Stomach (tissue), 9 donors: ENCODE measurements around the gene OMA1. TPM values are rescaled to one million over a fixed set of nuclear protein-coding genes. Genes with fewer than 3 reads are reported as not detected.
A peak's percentile ranks its signal among the peaks of the same experiment; 100 is the strongest.
"Not testable (repeated sequence)": the region's sequence is repeated elsewhere in the genome, so short reads cannot be mapped to it uniquely, and the experiment has no call there.

Experiments
- DNase-seq, 2 donors: peaks; one replicate each; pipeline versions ENCODE4 v3.0.0 to v3.0.0-alpha.2; 2013 to 2019
- H3K27ac ChIP-seq, 5 donors: fragments of 200-600 bp in 4 of 5; sonication (generic) in 4 of 5; one replicate each; pipeline ENCODE4 v1.5.1; 2013 to 2019; ENCODE audit warnings: mild to moderate bottlenecking in 1 of 5, moderate library complexity in 1 of 5
- H3K27me3 ChIP-seq, 3 donors: fragments of 200-600 bp; sonication (generic); one replicate each; pipeline ENCODE4 v1.5.1; 2017 to 2019; ENCODE audit warnings: mixed run types in 1 of 3
- H3K36me3 ChIP-seq, 4 donors: fragments of 200-600 bp; sonication (generic); 1 replicate in 3 of 4; 2 replicates in 1 of 4; pipeline ENCODE4 v1.5.1; 2016 to 2019
- H3K4me1 ChIP-seq, 4 donors: fragments of 200-600 bp; sonication (generic); one replicate each; pipeline ENCODE4 v1.5.1; 2016 to 2019
- H3K4me3 ChIP-seq, 4 donors: fragments of 200-600 bp; sonication (generic) in 3 of 4; one replicate each; pipeline ENCODE4 v1.5.1; 2016 to 2019; ENCODE audit warnings: mild to moderate bottlenecking in 1 of 4
- H3K9me3 ChIP-seq, 4 donors: fragments of 200-600 bp; sonication (generic); one replicate each; pipeline ENCODE4 v1.5.1; 2016 to 2019
- CTCF ChIP-seq, 7 experiments: fragments of 450-650 bp in 4 of 7; fragments of 200-600 bp in 3 of 7; sonication (generic) in 3 of 7; IDR thresholded peaks; one replicate each; pipeline ENCODE4 v1.5.1; 2016 to 2019; ENCODE audit warnings: antibody characterized with exemption in 7 of 7, control low read depth in 2 of 7, mild to moderate bottlenecking in 1 of 7
- EP300 ChIP-seq: sonication (generic); formaldehyde crosslinking; IDR thresholded peaks from one replicate; pipeline ENCODE4 v1.6.1; 2017; ENCODE audit warnings: antibody characterized with exemption
- POLR2A ChIP-seq, 4 donors: fragments of 450-650 bp; IDR thresholded peaks; one replicate each; pipeline ENCODE4 v1.6.1; 2016; ENCODE audit warnings: antibody characterized with exemption in 4 of 4, control low read depth in 2 of 4, mild to moderate bottlenecking in 1 of 4, moderate library complexity in 1 of 4
- POLR2AphosphoS5 ChIP-seq, 3 donors: sonication (generic); formaldehyde crosslinking; IDR thresholded peaks; one replicate each; pipeline ENCODE4 v1.6.1; 2016; ENCODE audit warnings: antibody characterized with exemption in 3 of 3
- WGBS, 5 donors: extraction: QIAGEN DNeasy Blood & Tissue Kit in 3 of 5; methylation state at CpG; one replicate each; pipeline versions ENCODE4 v1.1.5 to v1.1.7; 2013 to 2018; 5-methylcytosine and 5-hydroxymethylcytosine counted together
- intact Hi-C: fragments of 100-400 bp; cut with DNase I; formaldehyde crosslinking; loops from one replicate; pipeline ENCODE4 v1.15.1; 2023; ENCODE audit warnings: low total_unique reads
- polyA plus RNA-seq, 3 donors: library from polyadenylated mRNA; stranded (reverse); fragments of 200-250 nt; gene quantifications; one replicate each; pipeline ENCODE4 v1.2.3, GENCODE V29; 2013
- total RNA-seq, 5 donors: library from RNA; depleted of rRNA; stranded (reverse); fragments of >200 nt; gene quantifications; one replicate each; pipeline versions ENCODE4 v1.1.0 to v1.2.3, GENCODE V29; 2014 to 2016
- donor health status: healthy with polysubstance abuse.
- donor health status: Bipolar disorder and iron deficiency.
- donor health status: healthy.

Gene OMA1
- total and polyA plus RNA-seq, 8 donors, result 5.8 to 55.8 (median 19.7) TPM

- 37 to 64% (median 52%) methylated on average over 3 of the region's 3 CpGs for WGBS, 5 donors
- intact Hi-C loops, result no loop called here
Observed at GRCh38 chr1:58585581-58586151, 39.1 kb upstream of the OMA1 start.

GRCh38 chr1:58585166-58585565 lies 38.6 kb upstream of the OMA1 start:
- H3K4me1 ChIP-seq, result peaks cover 10 to 26% (median 19%) of the 10 kb centered on the region in 4 donors
- intact Hi-C loops, result no loop called here
- WGBS, 5 donors, result 38 to 65% (median 55%) methylated on average over 2 of the region's 2 CpGs
- H3K36me3 ChIP-seq, result no peaks in the 10 kb centered on the region
- DNase-seq, result no peak
- no peaks in the 10 kb centered on the region for H3K27me3 ChIP-seq
- H3K4me3 ChIP-seq, result no peak overlapping the region
- TF ChIP-seq POLR2A (IDR thresholded peaks at IDR 0.05) (no peak), CTCF (IDR thresholded peaks at IDR 0.05) (no peak), EP300 (no peak), POLR2AphosphoS5 (IDR thresholded peaks at IDR 0.05) (no peak)
- H3K9me3 ChIP-seq, result no peaks in the 10 kb centered on the region
- H3K27ac ChIP-seq, result peak overlapping the region in 4 of 5 donors; percentile 56 to 80 (median 59)

More at GRCh38 chr1:58585581-58586151, 39.1 kb upstream of the OMA1 start:
- Histone ChIP-seq H3K4me3 (no peak overlapping the region), H3K27me3 (no peaks in the 10 kb centered on the region), H3K36me3 (no peaks in the 10 kb centered on the region), H3K4me1 (peaks cover 10 to 26% (median 19%) of the 10 kb centered on the region in 4 donors), H3K9me3 (no peaks in the 10 kb centered on the region), H3K27ac (peak overlapping the region in 4 of 5 donors; percentile 56 to 80 (median 59))
- peak in 1 of 2 donors; percentile 27 for DNase-seq
- no peak for TF ChIP-seq EP300
- TF ChIP-seq CTCF (IDR thresholded peaks at IDR 0.05), result no peak
- TF ChIP-seq POLR2A (IDR thresholded peaks at IDR 0.05), result no peak
- no peak for TF ChIP-seq POLR2AphosphoS5 (IDR thresholded peaks at IDR 0.05)

GRCh38 chr1:58584082-58584895 lies 37.8 kb upstream of the OMA1 start:
- no peaks in the 10 kb centered on the region for H3K9me3 ChIP-seq
- peak overlapping the region; percentile 14 to 80 (median 58) for H3K27ac ChIP-seq
- intact Hi-C loops, result no loop called here
- 13 to 27% (median 19%) methylated on average over 8 of the region's 8 CpGs for WGBS, 5 donors
- no peaks in the 10 kb centered on the region for H3K36me3 ChIP-seq
- TF ChIP-seq POLR2AphosphoS5 (IDR thresholded peaks at IDR 0.05) (peak; percentile 29 to 49 (median 35)), CTCF (IDR thresholded peaks at IDR 0.05) (no peak), EP300 (no peak), POLR2A (IDR thresholded peaks at IDR 0.05) (no peak)
- peak; percentile 45 to 62 for DNase-seq
- no peak overlapping the region for H3K4me3 ChIP-seq
- H3K4me1 ChIP-seq, result peaks cover 10 to 26% (median 19%) of the 10 kb centered on the region in 4 donors
- no peaks in the 10 kb centered on the region for H3K27me3 ChIP-seq

- no peak for TF ChIP-seq EP300
- no peak for TF ChIP-seq CTCF (IDR thresholded peaks at IDR 0.05)
- TF ChIP-seq POLR2AphosphoS5 (IDR thresholded peaks at IDR 0.05), result no peak
- TF ChIP-seq POLR2A (IDR thresholded peaks at IDR 0.05), result no peak
- no peaks in the 10 kb centered on the region for H3K36me3 ChIP-seq
- H3K27ac ChIP-seq, result peak overlapping the region in 4 of 5 donors; percentile 56 to 80 (median 59)
- no peaks in the 10 kb centered on the region for H3K9me3 ChIP-seq
- intact Hi-C loops, result no loop called here
- H3K4me1 ChIP-seq, result peaks cover 10 to 27% (median 19%) of the 10 kb centered on the region in 4 donors
- no peak for DNase-seq
- H3K4me3 ChIP-seq, result no peak overlapping the region
- H3K27me3 ChIP-seq, result no peaks in the 10 kb centered on the region
- WGBS, 5 donors, result 33 to 56% (median 53%) methylated on average over 1 of the region's 1 CpG
Observed at GRCh38 chr1:58583496-58583895, 37.0 kb upstream of the OMA1 start.

GRCh38 chr1:58582143-58582542 lies 35.6 kb upstream of the OMA1 start:
- H3K36me3 ChIP-seq, intact Hi-C loops, H3K4me3 ChIP-seq, H3K27me3 ChIP-seq, DNase-seq, H3K9me3 ChIP-seq, H3K27ac ChIP-seq: not testable (repeated sequence)
- H3K4me1 ChIP-seq, result peaks cover 10 to 40% (median 26%) of the 10 kb centered on the region in 4 donors
- 60 to 100% (median 87%) methylated on average over 1 of the region's 1 CpG for WGBS, 5 donors
